ENCODE measurements around the gene TMEM63C.

The TMEM63C gene

DNA sequence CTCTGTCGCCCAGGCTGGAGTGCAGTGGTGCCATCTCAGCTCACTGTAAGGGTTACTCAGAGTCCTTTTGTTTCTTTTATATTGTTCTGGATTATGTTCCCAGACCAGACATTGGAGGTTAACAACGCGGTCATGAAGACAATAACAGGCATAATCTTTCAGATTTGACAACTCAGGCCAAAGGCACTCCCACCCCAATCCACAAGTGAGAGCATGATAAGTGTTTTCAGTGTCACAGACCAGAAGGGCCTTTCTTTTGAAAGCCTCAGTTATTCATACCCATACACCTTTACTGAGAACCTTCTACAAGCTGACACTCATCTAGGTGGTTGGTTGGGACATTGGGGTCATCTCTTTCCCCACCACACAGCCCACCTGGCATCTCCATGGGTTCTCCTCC lies 2.9 kb upstream of the TMEM63C start:
- H4K20me1 ChIP-seq (ENCODE audit: low read depth, low read length), result no peaks in the 10 kb centered on the region
- no peaks in the 10 kb centered on the region for H3K9me3 ChIP-seq (ENCODE audit: insufficient read depth, low read length)
- no peaks in the 10 kb centered on the region for H3K27me3 ChIP-seq (ENCODE audit: low read length)
- no peaks in the 10 kb centered on the region for H3K36me3 ChIP-seq (ENCODE audit: low read length)
- no peak overlapping the region for H2AFZ ChIP-seq (ENCODE audit: low read depth, low read length, severe bottlenecking)
- no peak overlapping the region for H3K4me3 ChIP-seq (ENCODE audit: insufficient read depth, low read length, poor library complexity, severe bottlenecking)
- H3K4me2 ChIP-seq (ENCODE audit: low read depth, low read length, poor library complexity, severe bottlenecking), result no peak overlapping the region
- no peaks in the 10 kb centered on the region for H3K9me2 ChIP-seq (replicated peaks; ENCODE audit: insufficient read depth, low read length)
- H3K79me2 ChIP-seq (ENCODE audit: insufficient read depth, low read length), result no peaks in the 10 kb centered on the region
- no peak overlapping the region for H3K27ac ChIP-seq (ENCODE audit: low read depth, low read length)
- TF ChIP-seq, protein P1, sequence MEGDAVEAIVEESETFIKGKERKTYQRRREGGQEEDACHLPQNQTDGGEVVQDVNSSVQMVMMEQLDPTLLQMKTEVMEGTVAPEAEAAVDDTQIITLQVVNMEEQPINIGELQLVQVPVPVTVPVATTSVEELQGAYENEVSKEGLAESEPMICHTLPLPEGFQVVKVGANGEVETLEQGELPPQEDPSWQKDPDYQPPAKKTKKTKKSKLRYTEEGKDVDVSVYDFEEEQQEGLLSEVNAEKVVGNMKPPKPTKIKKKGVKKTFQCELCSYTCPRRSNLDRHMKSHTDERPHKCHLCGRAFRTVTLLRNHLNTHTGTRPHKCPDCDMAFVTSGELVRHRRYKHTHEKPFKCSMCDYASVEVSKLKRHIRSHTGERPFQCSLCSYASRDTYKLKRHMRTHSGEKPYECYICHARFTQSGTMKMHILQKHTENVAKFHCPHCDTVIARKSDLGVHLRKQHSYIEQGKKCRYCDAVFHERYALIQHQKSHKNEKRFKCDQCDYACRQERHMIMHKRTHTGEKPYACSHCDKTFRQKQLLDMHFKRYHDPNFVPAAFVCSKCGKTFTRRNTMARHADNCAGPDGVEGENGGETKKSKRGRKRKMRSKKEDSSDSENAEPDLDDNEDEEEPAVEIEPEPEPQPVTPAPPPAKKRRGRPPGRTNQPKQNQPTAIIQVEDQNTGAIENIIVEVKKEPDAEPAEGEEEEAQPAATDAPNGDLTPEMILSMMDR (IDR thresholded peaks at IDR 0.05; ENCODE audit: insufficient read depth, low read length, poor library complexity, severe bottlenecking), result no peak
- TF ChIP-seq EZH2phosphoT487 (conservative IDR thresholded peaks at IDR 0.05; ENCODE audit: low read length), result no peak
- no peaks in the 10 kb centered on the region for H3F3A ChIP-seq (ENCODE audit: insufficient read depth)
- H3K9ac ChIP-seq (ENCODE audit: low read length), result no peak overlapping the region

DNA sequence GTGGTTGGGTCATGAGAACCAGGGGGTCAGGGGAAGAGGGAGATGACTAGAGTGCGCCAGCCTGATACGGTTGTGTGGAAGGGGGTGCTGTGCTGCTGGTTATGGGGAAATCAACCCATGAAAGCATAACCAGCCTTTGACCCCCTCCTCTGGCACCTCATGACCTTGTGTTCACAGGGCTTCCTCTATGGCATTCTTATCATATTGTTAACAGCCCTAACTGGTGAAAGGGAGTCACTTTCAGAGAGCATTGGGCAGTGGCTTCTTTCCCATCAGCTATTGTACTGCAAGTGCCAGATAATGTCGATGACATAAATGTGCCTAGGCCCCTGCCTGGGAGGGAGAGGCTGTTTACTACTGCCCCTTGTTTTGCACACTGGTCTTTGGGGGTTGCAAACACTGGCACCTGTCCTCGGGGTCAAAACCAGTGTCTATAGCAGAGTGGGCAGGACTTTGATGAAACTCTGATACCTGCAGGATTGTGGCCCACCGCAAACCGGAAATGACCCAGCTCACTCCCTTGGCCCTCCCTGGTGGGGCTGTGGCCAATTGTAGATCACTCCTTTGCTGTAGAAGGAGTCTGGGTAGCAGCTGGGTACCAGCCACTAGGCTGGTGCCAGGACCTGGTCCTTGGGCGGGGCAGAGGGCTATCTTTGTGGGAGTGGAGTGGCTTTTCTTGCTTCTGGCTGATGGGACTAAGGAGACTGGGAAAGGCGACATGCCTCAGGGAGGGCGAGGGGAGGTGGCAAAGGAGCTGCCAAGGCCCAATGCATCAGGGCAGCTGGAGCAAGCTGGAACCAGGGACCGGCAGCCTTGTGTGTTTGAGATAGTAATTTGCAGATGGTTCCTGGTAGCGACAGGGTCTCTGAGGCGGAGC lies 634 bp upstream of the TMEM63C start:
- no peaks in the 10 kb centered on the region for H4K20me1 ChIP-seq (ENCODE audit: low read depth, low read length)
- H3K4me2 ChIP-seq (ENCODE audit: low read depth, low read length, poor library complexity, severe bottlenecking), result peak overlapping the region; percentile 67
- no peaks in the 10 kb centered on the region for H3K9me2 ChIP-seq (replicated peaks; ENCODE audit: insufficient read depth, low read length)
- no peak for TF ChIP-seq EZH2phosphoT487 (conservative IDR thresholded peaks at IDR 0.05; ENCODE audit: low read length)
- TF ChIP-seq, protein P1 (IDR thresholded peaks at IDR 0.05; ENCODE audit: insufficient read depth, low read length, poor library complexity, severe bottlenecking), result no peak
- no peaks in the 10 kb centered on the region for H3K79me2 ChIP-seq (ENCODE audit: insufficient read depth, low read length)
- no peaks in the 10 kb centered on the region for H3K36me3 ChIP-seq (ENCODE audit: low read length)
- no peaks in the 10 kb centered on the region for H3F3A ChIP-seq (ENCODE audit: insufficient read depth)
- no peak overlapping the region for H3K27ac ChIP-seq (ENCODE audit: low read depth, low read length)
- H3K9ac ChIP-seq (ENCODE audit: low read length), result peak overlapping the region; percentile 3; the same call in 1 of the 2 replicates
- no peaks in the 10 kb centered on the region for H3K9me3 ChIP-seq (ENCODE audit: insufficient read depth, low read length)
- H3K4me3 ChIP-seq (ENCODE audit: insufficient read depth, low read length, poor library complexity, severe bottlenecking), result peak overlapping the region; percentile 35
- H3K27me3 ChIP-seq (ENCODE audit: low read length), result no peaks in the 10 kb centered on the region
- H2AFZ ChIP-seq (ENCODE audit: low read depth, low read length, severe bottlenecking), result peak overlapping the region; percentile 85

DNA sequence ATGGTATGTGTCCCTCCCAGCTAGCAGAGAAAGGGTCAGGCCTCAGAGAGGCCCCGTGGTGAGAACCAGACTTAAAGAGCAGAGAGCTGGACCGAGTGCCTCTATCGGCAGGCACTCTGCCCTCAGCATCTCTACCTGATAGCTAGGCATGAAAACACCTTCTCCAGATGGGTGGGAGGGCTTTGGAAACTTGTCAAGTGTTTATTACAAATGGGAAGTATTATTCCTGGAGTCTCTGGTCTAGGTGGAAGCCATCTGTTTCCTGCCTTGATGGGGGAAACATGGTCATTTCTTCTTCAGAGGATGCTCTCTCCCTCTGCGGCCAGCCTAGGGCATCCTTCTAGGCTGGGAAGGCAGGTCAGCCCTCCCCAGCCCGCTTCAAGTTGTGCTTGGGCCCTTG lies 2.3 kb downstream of the TMEM63C start:
- Histone ChIP-seq H4K20me1 (ENCODE audit: low read depth, low read length) (no peaks in the 10 kb centered on the region), H3K4me2 (ENCODE audit: low read depth, low read length, poor library complexity, severe bottlenecking) (no peak overlapping the region), H3K9me3 (ENCODE audit: insufficient read depth, low read length) (no peaks in the 10 kb centered on the region), H3K9ac (ENCODE audit: low read length) (no peak overlapping the region), H3K9me2 (replicated peaks; ENCODE audit: insufficient read depth, low read length) (no peaks in the 10 kb centered on the region), H3K4me3 (ENCODE audit: insufficient read depth, low read length, poor library complexity, severe bottlenecking) (no peak overlapping the region), H3K27me3 (ENCODE audit: low read length) (no peaks in the 10 kb centered on the region), H3K27ac (ENCODE audit: low read depth, low read length) (no peak overlapping the region), H3K36me3 (ENCODE audit: low read length) (no peaks in the 10 kb centered on the region), H2AFZ (ENCODE audit: low read depth, low read length, severe bottlenecking) (no peak overlapping the region), H3K79me2 (ENCODE audit: insufficient read depth, low read length) (no peaks in the 10 kb centered on the region), H3F3A (ENCODE audit: insufficient read depth) (no peaks in the 10 kb centered on the region)
- TF ChIP-seq EZH2phosphoT487 (conservative IDR thresholded peaks at IDR 0.05; ENCODE audit: low read length), result no peak
- TF ChIP-seq, protein P1 (IDR thresholded peaks at IDR 0.05; ENCODE audit: insufficient read depth, low read length, poor library complexity, severe bottlenecking), result no peak
